T47D (cell line): Measurements from ENCODE around the gene RIBC2.
"Not testable (repeated sequence)": the region's sequence is repeated elsewhere in the genome, so short reads cannot be mapped to it uniquely, and the experiment has no call there.

Source experiments
- DNase-seq, 2 experiments: peaks; one replicate each; pipeline versions ENCODE4 v3.0.0 to v3.0.0-alpha.2; 2011 to 2012; ENCODE audit warnings: low read depth in 1 of 2, low spot score in 1 of 2
- JUND ChIP-seq: IDR thresholded peaks from 2 replicates; pipeline ENCODE4 v1.6.1; 2012; ENCODE audit warnings: low read depth
- in situ Hi-C: cut with HindIII; loops from 2 replicates; pipeline ENCODE4 v1.10.0; 2016; ENCODE audit warnings: low sequenced_read_pairs, low pct_unique_long_range_greater_than_20kb

RIBC2 gene, protein sequence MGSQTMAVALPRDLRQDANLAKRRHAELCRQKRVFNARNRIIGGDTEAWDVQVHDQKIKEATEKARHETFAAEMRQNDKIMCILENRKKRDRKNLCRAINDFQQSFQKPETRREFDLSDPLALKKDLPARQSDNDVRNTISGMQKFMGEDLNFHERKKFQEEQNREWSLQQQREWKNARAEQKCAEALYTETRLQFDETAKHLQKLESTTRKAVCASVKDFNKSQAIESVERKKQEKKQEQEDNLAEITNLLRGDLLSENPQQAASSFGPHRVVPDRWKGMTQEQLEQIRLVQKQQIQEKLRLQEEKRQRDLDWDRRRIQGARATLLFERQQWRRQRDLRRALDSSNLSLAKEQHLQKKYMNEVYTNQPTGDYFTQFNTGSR

DNA sequence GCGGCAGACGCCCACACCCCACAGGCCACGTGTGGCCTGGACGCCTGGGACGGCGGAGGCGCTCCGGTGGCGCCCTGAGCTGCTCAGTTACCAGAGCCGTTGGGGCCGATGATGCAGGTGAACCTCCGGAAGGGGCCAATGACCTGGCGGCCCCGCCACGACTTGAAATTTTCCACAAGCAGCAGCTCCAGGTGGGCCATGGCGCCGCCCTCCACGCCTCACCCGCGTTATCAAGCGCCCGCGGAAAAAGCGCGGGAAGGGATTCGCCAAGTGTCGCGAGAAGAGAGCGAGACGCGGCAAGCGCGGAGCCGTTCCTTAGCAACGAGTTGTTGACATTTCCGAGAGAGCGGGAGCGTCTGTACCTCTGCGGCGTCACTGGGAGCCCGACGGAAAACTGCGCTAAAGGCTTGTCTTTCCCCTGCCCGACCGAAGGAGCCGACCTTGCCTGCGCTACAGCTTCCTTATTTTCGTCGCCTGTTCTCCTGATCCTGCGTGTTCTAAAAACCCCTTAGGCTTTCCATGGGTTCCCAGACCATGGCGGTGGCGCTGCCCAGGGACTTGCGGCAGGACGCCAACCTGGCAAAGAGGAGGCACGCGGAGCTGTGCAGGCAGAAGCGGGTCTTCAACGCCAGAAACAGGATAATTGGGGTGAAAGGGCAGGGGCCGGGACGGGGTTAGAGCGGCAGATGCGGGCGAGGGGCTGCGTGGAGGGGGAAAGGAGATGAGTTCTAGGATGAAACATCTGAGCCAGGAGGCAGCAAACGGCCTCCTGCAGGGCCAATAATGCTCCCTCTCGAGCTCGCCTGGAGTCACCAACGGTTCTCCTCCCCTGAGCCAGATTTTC is at the start of gene RIBC2, which contains the start of gene SMC1B:
TSS of gene RIBC2 (plus strand) at position 326 of the 844 bp plus-strand sequence. CDS start at position 520, 194 bp downstream.
TSS of gene SMC1B (minus strand) at position 232 of the 844 bp plus-strand sequence. CDS start at position 200, 32 bp downstream.
- no peak for TF ChIP-seq JUND
- in situ Hi-C loops: no loop called here
- peak; percentile 81 to 90 for DNase-seq

DNA sequence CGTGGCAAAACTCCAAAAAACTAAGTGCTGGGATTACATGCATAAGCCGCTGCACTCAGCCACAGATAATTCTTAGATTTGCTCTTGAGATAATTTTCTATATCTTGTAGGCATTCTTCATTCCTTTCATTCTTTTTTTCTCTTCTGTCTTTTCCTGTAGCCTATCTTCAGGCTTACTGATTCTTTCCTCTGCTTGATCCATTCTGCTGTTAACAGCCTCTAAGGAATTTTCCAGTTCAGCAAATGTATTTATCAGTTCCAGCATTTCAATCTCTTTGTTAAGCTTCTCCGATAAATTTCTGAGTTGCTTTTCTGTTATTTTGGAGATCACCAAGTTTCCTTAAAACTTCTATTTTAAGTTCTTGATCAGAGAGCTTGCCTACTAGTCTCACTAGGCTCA is 46.8 kb upstream of the RIBC2 start:
- in situ Hi-C loops: no loop called here
- DNase-seq: no peak
- no peak for TF ChIP-seq JUND

GRCh38 chr22:45373592-45373991 is 39.9 kb upstream of the RIBC2 start:
- in situ Hi-C loops, DNase-seq: not testable (repeated sequence)

DNA sequence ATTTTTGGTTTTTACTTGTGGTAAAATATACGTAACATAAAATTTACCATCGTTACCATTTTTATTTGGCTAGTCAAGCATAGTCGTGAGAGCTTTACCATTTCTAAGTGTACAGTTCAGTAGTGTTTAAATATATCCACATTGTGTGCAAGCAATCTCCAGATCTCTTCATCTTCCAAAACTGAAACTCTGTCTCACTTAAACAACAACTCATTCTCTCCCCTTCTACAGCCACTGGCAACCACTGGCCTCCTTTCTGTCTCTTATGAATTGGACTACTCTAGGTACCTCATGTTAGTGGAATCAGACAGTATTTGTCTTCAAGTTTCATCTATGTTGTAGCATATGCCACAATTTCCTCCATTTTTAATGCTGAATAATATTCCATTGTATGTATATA is 37.5 kb upstream of the RIBC2 start:
- in situ Hi-C loops: no loop called here
- no peak for TF ChIP-seq JUND
- DNase-seq: no peak

DNA sequence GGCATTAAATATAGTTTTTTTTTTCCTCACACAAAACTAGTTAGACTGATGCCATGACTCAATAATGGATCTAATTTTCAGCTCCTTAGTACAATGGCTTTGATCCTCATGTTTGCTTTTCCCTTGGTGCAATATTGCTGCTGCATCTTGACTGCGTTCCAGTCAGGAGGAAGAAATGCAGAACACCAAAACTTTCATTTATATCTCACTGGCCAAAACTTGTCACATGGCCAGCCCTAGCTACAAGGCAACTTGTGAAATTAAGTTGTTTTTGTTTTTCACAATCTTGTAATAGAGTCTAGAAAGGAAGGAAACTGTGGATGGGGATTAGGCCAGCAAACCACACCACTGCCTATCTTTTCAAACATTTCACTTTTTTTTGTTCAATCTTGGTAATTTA is 36.8 kb upstream of the RIBC2 start:
- in situ Hi-C loops: no loop called here
- no peak for DNase-seq
- TF ChIP-seq JUND: no peak

GRCh38 chr22:45381348-45381747 is 32.1 kb upstream of the RIBC2 start:
- no peak for DNase-seq
- in situ Hi-C loops: no loop called here
- TF ChIP-seq JUND: no peak

- in situ Hi-C loops: no loop called here
- no peak for DNase-seq
Observed at GRCh38 chr22:45389546-45389945, 23.9 kb upstream of the RIBC2 start.

GRCh38 chr22:45397806-45398205 is 15.7 kb upstream of the RIBC2 start:
- no peak for TF ChIP-seq JUND
- in situ Hi-C loops: no loop called here
- DNase-seq: no peak

More at GRCh38 chr22:45389546-45389945, 23.9 kb upstream of the RIBC2 start:
- TF ChIP-seq JUND: no peak

DNA sequence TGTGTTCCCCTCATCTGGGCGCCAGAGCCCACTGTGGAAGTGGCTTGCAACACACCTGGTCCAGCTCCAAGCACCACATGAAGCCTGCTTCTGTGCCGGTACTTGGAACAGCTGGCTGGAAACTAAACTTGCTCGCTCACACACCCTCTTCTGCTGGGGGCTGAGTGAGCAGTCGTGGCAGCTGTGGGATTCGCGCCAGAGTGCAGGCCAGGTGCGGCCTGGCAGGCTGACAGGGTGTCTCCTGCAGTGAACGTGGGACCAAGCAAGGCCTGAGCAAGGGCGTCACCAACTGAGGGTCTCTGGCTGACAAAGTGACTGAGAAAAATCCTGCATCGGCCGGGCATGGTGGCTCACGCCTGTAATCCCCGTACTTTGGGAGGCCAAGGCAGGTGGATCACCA is 15.3 kb upstream of the RIBC2 start:
- no peak for DNase-seq
- no peak for TF ChIP-seq JUND
- in situ Hi-C loops: no loop called here

DNA sequence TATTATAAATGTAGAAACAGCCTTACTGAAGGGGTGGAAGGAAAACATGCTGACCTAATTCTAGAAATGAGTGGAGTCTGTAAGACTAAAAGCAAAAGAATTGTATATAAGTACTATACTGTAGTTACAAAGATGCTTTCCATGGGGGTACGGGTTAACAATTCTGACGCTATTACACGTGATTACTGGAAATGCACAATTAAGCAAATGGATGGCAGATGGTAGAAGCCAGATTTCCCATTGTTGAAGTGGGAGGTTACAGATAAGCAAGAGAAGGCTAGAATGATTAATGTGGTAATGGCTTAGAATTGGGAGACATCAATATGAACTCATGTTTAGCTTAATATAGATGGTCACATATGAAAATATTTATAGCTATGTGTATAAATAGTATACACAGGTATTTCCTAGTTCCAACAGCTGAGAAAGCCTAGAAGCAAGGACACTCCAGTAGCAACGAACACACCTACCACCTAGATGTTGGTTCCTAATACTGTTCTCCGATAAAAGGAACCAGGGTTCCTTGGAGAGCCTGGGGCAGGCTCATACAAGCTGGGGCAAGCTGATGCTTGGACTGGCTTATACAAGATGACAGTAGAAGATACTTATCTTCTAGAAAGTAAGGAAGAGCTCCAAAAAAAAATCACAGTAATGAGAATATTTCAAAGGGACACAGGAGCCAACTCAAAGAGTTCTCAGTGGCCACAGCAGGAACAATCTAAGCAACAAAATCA is 13.6 kb upstream of the RIBC2 start:
- TF ChIP-seq JUND: no peak
- DNase-seq: no peak
- in situ Hi-C loops: no loop called here

DNA sequence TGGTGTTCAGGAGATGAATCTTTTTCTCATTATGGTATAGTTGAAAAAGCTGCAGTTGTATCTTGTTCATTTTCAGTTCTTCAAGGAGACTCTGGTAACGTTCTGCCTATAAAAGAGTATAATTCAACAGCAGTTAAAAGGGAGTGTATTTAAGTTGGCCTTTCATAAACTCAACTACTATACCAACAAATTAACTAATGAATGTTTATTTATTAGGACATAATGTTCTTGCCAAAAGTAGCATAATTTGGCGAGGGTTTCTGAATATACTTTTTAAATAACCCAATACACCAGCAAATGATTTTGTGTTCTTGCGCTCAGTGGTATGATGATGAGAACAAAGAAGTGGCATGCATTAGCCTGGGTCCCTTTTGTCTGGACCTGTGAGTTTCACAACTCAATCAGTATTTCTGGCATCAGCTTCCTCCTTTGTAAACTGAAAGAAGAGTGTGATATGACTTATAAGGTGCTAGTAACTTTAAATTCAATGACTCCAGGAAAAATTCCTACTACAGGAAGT is 11.0 kb upstream of the RIBC2 start:
- in situ Hi-C loops: no loop called here
- no peak for TF ChIP-seq JUND
- no peak for DNase-seq

DNA sequence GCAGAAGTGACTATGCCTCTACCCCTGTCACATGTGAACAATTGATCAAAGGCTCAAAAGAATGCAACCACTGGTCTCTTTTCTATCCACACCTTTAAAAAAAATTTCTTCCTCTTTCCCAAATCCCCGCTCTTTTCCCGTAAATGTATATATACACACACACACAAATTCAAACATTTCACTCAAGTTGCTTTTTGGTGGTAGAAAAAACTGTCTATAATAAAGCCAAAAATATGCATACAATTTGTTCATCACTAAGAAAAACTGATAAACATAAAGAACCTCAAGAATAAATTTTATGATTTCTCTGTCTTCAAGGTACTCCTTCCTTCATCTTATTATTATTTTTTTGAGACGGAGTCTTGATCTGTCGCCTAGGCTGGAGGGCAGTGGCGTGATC is 5.7 kb upstream of the RIBC2 start:
- in situ Hi-C loops: no loop called here
- DNase-seq: no peak
- no peak for TF ChIP-seq JUND
